Jurkat, Clone E6-1 (cell line): ENCODE data around the gene ZBTB16.
A peak's percentile ranks its signal among the peaks of the same experiment; 100 is the strongest.
"Not testable (repeated sequence)": the region's sequence is repeated elsewhere in the genome, so short reads cannot be mapped to it uniquely, and the experiment has no call there.

Source experiments
- DNase-seq: peaks from one replicate; pipeline ENCODE4 v3.0.0-alpha.2; 2011; ENCODE audit warnings: low read depth, low spot score
- H3K4me3 ChIP-seq: 2 replicates; pipeline ENCODE4 v1.5.1; 2011; ENCODE audit warnings: mild to moderate bottlenecking, low read length, control low read depth, moderate library complexity

ZBTB16 gene

DNA sequence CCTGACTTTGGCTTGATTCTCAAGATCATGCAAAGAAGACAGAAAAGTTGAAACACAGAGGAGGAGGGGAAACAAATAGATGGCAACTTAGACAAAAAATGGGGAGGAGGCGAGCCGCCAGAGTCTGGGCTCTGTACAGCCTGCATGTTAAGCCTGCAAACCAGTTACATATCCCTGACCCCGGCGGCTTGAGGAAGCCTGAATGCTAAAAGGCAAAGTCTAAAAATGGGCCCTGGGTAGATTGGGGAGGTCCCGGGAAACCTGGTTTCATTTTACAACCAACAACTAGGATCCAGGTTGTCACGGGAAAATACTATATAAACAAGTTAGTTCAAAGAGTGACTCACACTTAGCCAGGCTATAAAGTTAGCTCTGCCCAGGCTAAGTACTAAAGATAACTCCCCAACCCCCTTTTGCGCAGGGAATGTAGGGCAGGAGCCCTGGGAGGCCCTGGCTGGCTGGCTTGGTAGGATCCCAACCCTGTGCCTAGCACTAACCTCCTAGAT, 18.8 kb upstream of the ZBTB16 start:
- H3K4me3 ChIP-seq: no peak overlapping the region
- DNase-seq: no peak

DNA sequence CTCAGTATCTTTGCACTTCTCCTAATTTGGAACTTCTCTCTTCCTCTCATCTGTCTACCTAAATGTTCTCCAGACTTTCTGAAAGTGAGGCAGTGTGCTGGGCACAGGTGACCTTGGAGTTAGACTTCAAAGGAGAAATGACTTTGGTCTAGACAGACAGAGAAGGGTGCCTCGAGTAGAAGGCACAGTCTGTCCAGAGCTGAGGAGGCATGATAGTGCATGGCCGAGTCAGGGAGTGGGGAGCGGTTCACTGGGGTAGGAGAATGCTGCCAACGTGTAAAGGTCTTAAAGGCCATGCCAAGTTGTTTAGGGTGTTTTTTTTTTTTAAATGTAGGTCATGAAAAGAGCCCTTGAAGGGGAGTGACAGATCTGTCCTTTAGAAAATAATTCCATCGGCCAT, 17.3 kb upstream of the ZBTB16 start:
- DNase-seq: no peak
- no peak overlapping the region for H3K4me3 ChIP-seq

DNA sequence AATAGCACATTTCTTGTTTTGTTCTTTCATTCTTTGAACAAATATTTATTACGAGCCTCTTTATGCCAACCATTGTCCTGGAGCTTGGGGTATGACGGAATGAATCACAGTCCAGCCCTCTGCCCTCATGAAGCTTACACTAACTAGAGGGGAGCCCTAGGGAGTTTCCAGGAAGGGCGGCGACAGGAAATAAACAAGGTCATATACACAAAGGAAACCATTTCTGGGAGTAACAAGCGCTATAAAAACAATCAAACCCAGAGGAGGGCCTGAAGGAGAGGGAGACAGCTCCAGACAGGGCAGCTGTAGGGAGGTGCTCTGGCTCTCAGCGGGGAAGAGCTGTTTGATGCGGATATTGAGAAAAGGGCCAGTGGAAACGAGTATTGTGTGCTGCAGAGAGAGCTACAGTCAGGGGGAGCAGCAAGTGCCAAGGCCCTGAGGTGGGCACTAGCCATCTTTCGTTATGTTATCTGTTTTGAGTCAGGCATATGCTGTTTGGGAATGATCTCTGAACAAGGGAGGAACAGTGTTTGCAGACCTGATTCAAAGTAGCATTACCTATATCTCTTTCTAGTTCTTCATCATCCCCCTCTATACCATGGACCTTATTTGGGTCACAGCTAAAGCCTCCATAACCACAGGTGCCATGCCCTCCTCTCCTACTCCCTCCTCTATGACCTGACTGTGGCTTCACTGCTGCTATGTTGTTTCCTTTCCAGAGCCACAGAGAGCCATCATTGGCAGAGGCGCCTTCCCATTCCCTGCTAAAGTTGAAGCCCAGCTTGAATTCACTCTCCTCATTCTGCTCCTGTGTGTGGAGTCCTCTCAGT, 15.3 kb upstream of the ZBTB16 start:
- H3K4me3 ChIP-seq: no peak overlapping the region
- DNase-seq: no peak

DNA sequence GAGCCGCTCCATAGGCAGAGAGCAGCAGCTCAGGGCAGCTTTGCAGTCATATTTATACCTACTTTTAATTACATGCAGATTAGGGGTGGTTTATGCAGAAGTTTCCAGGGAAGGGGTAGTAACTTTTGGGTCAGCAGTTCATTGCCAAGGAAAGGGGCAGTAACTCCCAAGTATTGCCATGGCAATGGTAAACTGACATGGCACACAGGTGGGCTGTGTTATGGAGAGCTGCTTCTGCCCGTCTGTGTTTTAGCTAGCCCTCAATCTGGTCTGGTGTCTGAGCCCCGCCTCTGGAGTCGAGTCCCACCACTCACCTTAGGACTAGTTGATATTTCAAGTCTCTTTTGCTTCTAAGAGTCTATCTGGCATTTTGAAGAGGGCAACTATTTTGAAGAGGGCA, 12.2 kb upstream of the ZBTB16 start:
- no peak overlapping the region for H3K4me3 ChIP-seq
- no peak for DNase-seq

DNA sequence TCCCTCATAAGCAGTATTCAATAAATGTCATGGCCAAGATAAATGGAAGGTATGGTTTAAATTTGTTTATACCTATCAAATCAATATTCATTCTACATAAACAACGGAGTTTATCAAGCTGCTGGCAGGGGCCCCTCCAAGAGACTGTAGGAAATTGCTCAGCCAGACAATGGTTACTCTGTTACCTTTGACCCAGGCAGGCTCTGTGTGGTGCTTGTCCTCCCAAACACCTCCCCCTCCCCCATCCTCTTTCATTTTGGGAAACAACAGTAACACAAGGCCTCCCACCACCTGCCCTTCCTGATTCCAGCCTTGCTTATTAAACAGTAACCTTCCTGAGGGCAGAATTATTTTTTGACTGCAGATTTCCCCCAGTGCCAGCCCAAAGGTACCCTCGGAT, 10.5 kb upstream of the ZBTB16 start:
- H3K4me3 ChIP-seq: no peak overlapping the region
- no peak for DNase-seq

DNA sequence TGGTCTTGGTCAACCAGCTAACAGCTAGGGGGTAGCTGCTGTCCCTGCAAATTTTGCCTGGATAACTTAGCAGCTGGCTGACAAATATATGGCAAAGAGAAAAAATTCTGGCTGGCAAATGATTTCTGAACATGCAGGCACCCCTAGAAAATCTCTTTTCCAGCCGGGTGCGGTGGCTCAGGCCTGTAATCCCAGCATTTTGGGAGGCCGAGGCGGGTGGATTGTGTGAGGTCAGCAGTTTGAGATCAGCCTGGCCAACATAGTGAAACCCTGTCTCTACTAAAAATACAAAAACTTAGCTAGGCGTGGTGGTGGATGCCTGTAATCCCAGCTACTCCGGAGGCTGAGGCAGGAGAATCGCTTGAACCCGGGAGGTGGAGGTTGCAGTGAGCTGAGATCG, 9.7 kb upstream of the ZBTB16 start:
- not testable (repeated sequence) for DNase-seq, H3K4me3 ChIP-seq

DNA sequence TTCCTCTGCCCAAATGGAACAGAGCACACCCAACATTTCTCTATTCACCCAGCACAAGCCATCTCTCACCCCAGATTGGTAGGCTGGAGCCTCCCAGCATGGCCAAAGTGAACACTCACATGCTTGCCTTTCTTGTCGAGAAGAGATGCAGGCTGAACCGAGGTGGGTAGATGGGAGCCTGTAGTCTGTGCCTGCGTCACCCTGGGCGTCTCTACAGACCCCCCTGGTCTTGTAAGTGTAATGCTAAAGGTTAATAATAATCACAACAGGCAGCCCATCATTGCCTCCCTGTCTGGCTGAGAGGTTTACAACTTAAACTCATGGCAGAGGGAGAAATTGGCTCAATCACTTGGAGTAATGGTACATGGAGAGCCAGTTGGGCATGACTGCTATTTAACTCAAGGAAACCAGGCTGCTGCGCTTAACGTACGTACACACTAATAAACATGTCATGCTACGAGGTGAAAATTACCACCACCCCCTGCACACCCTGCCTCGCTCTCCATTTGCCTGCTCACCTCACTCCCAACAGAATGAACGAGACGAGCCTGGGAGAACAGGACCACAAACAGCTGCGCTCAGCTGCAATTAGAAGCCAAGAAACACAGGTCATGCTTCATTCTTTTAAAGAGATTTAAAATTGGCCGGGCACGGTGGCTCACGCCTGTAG, 9.1 kb upstream of the ZBTB16 start:
- DNase-seq: no peak
- H3K4me3 ChIP-seq: no peak overlapping the region

DNA sequence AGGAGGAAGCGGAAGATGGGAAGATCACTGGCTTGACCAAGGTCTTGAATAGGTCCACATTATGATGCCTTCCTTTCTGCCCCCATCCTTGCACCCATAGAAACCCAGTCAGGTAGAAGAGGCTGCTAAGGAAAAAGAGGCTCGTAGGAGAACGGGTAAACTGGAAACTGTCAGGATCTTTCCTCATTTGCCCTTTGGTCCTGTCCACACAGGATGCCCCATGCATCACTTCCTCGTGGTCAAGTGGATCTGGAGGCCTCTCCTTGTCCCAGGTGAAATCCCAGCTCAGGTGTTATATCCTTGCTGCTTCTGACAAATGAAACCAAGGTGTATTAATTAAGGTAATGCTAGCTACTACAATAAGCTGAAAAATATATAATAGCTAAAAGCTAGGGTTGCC, 8.0 kb upstream of the ZBTB16 start:
- H3K4me3 ChIP-seq: no peak overlapping the region
- no peak for DNase-seq

DNA sequence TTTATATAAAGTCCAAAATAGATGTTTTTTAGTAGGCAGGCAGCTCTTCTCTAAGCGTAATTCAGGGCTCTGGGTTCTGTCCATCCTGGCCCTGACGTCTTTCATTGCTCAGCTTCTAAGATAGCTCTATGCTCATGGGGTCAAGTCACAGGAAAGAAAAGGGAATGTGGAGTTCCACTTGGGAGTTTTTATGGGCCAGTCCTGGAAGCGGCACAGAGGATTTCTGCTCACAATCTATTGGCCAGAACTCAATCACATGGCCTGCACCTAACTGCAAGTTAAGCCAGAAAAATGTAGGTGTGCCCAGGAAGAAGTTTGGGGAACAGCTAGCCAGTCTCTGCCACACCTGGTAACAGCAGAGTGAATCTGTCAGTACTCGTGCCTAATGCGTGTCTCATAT, 7.4 kb upstream of the ZBTB16 start:
- no peak overlapping the region for H3K4me3 ChIP-seq

DNA sequence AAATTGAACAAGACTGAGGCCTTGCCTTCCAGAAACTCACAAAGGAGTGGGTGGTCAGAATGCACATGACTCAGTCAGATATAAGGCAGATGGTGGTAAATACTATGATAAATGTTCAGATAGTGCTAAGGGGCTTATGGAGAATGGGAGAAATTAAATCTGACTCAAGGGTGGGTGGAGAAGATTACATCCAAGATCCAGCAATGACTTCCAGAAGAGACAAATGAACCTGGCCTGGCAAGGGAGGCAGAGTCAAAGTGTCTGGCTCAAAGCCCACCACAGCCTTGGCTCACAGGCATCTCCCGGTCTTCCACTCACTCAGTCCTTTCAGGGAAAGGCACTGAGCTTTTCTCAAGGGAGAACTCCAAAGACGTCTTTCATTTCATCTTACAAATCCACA, 6.1 kb upstream of the ZBTB16 start:
- H3K4me3 ChIP-seq: no peak overlapping the region
- no peak for DNase-seq

More for the DNA sequence above, 7.4 kb upstream of the ZBTB16 start:
- DNase-seq: no peak

DNA sequence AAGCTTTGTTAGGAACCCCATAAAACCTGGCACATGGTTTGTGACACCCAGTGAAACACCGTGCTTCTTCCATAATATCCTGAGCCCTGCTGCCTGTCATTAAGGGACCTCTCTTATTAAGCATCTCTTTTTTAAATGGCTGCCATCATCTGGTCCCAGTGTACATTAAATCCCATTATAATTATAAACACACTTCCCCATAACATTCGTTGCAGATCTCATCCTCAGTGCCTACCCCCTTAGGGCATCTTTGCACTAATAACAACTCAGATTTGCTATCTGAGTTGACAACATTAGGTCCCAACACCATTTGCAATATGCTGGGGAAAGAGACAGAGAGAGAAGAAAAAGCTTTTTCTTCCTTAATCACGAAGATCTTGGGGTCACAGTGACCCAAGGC, 4.7 kb upstream of the ZBTB16 start:
- no peak overlapping the region for H3K4me3 ChIP-seq
- no peak for DNase-seq

DNA sequence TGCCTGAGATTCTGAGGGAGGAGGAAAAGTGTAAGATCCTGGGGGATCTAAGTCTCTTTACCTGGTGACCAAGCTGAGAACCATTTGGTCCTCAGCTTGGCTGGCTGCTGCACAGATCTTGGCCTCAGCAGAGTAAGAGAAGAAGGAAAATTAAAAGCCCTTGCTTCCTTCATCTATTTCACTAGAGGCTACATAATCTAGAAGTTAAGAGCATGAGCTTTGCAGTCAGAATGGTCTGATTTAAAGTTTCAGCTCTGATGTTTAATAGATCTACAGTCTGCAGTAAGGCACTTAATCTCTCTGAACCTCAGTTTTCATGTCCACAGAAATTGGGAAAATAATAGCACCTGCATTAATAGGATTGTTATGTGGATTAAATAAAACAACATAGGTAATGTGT, 3.1 kb upstream of the ZBTB16 start:
- no peak for DNase-seq
- H3K4me3 ChIP-seq: no peak overlapping the region

DNA sequence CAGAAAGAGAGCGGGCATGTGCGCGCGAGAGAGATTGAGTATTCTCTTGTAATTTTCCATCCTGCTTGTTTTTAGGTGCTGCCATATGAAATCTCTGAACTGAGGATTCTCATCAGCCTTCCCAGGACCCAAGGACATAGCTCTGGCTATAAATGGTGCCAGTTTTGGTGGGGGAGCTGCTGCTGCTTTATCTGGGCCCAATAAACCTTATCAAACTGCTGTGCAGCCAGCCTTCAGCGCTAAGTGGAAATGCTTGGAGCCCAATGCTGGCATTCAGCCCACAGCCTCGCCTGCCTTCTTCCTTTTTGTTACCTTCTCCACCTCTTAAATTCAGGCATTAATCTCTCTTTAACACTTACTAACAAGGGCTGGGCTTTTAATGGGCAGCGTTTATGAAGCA, 2.4 kb upstream of the ZBTB16 start:
- no peak for DNase-seq
- no peak overlapping the region for H3K4me3 ChIP-seq

DNA sequence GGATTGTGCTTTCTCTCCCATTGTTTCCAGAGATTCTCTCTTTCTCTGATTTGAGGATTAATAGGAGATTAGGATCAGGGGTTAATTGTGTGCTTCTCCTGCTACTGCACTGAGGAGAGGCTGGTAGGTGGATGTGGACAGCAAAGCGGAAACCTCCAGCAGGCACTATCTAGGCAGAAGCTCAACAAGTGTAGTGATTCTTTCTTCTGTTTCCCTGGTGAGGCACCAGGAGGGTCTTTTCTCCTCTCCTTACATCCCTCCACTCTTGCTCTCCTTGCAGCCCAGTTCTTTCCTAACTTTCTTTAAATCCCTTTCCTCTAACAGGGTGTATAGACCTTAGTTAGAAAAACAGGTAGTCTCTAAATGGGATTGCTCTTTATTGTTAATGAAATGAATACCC, 1.9 kb upstream of the ZBTB16 start:
- no peak for DNase-seq
- no peak overlapping the region for H3K4me3 ChIP-seq

DNA sequence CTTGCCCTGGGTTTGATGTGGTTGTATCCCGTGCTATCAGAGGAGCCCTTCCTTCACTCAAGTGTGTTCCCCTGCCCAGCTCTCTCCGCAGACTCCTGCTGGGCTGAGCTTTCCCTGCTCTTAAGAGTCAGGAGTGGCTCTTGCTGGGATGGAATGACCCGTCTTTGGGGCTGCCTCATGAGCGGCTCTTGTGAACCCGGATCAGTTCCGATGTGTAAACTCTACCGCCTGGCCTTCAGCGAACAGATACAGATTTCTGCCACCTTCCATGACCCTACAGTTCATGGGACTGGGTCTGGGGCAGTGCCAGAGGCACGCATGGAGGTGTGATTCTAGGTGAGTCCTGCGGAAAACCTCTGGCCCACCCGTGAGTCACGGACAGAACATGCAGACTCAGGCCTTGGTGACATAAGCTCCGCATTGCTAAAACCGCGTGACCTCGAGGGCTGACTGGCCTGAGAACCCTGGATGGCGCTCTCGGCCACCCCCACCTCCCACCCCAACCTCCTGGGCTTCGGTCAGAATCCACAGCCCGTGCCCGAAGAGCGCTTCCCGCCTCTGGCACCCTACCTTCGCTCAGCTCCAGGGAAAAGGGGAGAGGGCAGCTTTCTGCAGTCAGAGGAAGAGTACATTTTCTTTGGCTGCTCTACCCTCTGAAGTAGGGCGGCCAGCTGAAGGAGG, 1.3 kb upstream of the ZBTB16 start:
- no peak for DNase-seq
- no peak overlapping the region for H3K4me3 ChIP-seq

DNA sequence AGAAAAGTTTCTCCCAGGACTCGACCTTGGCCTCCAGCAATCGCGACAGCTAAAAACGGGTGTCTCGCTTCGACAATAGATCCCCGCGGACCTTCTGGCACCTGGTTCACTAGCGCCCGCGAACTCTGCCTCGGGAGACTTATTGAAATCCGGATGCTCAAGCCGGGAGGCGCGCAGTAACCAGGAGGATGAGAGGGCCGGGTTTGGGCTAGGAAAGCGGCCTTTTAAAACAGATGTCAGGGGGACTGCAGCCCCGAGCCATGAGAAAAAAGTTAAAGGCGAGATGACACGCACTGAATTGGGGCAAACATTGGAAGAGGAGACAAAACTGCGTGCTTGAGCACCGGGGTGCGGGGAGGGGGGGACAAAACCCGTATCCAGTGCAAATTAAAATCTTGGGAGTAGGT, 637 bp upstream of the ZBTB16 start:
- H3K4me3 ChIP-seq: peak overlapping the region; percentile 21
- no peak for DNase-seq

DNA sequence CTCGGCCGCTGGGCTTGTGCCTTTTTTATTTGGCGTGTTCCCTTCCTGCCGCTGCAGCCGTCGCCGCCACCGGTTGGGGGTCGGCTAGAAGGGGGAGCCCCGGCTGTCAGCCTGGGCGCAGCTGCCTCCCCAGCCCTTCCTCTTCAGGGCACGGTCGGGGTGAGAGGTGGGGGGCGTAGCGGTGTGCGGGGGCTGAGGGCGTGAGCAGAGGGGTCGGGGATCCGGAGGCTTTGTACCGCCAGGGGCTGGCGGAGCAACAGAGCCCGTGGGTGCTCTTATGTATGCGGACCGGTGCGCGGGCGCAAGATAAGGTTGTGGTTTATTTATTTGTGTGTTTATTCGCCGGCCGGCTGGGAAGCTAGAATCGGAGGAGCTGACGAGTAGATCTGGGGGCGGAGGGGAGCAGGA, 477 bp downstream of the ZBTB16 start:
- no peak for DNase-seq
- peak overlapping the region; percentile 46 for H3K4me3 ChIP-seq

DNA sequence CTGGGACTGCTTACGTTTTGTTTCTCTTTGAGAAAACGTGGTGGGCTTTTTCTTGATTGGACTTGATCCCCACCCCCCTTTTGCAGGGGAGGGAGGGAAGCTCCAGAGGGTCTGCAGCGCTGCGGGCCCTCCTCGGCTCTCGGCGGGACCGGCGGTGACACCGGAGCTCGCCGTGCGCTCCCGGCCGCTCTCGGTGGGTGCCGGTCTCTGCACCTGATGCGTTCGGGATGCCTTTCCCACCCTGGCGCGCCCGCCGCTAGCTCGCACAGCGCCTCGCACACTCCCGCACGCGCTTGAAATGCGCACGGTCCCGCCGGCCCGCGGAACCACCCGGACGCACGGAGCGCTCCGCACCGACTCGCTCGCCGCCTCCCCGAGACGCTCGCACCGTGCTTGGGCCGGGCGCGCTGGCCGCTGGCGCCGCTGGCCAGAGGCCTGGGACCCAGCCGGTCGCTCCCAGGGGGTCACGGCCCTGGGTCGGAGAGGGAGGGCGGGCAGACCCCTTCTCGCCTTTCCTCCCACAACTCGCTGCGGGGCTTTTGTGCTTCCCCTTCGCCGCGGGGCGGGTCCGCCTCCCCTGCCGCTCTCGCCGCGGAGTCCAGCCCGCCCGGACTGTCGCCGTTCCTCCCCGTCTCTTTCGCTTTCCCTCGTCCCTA, 1.0 kb downstream of the ZBTB16 start:
- no peak for DNase-seq
- peak overlapping the region; percentile 46 for H3K4me3 ChIP-seq

DNA sequence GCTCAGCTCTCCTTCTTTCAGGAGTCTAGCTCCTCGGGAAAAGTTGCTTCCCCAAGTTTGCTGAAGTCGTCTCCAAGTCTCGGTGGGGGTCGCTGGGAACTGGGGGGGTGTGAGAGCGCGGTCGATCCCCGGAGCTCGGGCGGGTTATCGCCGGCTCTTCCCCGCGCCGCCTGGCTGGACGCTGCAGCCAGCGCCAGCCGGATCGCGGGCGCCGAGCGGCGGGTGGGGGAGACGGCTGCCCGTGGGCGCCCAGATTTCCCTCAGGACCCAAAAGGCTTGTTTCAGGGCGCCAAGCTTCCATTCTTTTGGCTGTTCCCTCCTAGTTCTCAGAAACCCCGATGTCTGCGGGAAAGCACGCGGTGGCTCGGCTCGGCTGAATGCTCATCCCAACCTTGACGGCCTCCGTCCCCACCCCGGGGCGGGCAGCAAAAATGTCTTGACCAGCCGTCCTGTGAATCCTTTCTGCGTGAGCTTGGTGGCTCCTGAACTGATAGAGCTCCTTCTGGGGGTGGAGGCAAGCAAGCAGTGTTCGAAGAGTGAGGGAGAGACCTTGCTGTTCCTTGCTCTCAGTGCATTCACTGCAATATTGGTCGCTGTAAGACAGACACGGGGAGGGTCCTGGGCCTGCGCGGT, 1.7 kb downstream of the ZBTB16 start:
- H3K4me3 ChIP-seq: peak overlapping the region; percentile 21
- DNase-seq: no peak
